Choroid plexus epithelial cell (primary cell): ENCODE results near the gene SPOCK1.

ENCODE experiments used
- DNase-seq: peaks from one replicate; pipeline ENCODE4 v3.0.0-alpha.2; 2010; ENCODE audit warnings: low read depth
- H3K4me3 ChIP-seq: 2 replicates; pipeline ENCODE4 v1.5.1; 2011; ENCODE audit warnings: low read depth, mild to moderate bottlenecking, control low read depth, low read length, moderate library complexity
- TF ChIP-seq, protein P1 (sequence below): conservative IDR thresholded peaks from 2 replicates; pipeline ENCODE4 v1.5.1; 2011; ENCODE audit warnings: low read depth, mild to moderate bottlenecking, control low read depth, inconsistent platforms, low read length, moderate library complexity

Gene SPOCK1

DNA sequence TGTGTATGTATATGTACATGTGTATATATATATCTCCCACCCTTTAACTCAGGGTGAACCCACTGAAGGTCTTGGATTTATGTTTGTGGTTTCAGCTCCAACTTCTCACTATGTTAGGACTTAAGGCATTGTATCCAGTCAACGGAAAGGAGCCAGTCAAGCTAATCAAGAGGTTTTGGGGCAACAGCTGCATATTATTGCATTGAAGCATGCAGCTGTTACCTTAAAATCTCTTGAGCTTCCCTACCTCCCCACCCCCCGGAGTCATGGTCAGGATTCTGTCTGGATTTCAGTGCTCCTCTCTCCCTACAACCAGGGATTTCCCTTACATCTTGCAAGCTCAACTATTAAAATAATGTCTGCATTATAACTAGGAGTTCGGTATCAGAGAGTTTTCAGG lies 399.5 kb downstream of the SPOCK1 start:
- no peak for DNase-seq
- TF ChIP-seq, protein P1, sequence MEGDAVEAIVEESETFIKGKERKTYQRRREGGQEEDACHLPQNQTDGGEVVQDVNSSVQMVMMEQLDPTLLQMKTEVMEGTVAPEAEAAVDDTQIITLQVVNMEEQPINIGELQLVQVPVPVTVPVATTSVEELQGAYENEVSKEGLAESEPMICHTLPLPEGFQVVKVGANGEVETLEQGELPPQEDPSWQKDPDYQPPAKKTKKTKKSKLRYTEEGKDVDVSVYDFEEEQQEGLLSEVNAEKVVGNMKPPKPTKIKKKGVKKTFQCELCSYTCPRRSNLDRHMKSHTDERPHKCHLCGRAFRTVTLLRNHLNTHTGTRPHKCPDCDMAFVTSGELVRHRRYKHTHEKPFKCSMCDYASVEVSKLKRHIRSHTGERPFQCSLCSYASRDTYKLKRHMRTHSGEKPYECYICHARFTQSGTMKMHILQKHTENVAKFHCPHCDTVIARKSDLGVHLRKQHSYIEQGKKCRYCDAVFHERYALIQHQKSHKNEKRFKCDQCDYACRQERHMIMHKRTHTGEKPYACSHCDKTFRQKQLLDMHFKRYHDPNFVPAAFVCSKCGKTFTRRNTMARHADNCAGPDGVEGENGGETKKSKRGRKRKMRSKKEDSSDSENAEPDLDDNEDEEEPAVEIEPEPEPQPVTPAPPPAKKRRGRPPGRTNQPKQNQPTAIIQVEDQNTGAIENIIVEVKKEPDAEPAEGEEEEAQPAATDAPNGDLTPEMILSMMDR, result no peak
- no peak overlapping the region for H3K4me3 ChIP-seq

DNA sequence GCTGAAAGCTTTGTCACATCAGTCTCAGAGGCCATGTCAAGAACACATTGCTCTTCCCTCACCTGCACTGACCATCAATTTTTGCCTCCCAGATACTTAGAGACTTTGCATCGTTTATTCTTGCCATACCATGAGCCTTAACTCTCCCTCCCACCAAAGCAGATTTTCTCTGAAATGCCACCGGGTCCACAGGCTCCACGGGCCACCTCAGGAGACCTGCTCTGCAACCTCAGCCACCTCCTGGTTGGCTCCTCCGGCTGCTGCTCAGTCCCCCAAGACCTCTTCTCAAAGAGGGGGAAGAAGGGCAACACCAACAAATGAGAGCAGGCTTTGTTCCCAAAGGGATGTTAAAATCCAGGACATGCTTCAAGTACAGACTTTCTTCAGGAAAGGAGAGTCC lies 400.5 kb downstream of the SPOCK1 start:
- TF ChIP-seq, protein P1, result no peak
- DNase-seq, result no peak
- no peak overlapping the region for H3K4me3 ChIP-seq

DNA sequence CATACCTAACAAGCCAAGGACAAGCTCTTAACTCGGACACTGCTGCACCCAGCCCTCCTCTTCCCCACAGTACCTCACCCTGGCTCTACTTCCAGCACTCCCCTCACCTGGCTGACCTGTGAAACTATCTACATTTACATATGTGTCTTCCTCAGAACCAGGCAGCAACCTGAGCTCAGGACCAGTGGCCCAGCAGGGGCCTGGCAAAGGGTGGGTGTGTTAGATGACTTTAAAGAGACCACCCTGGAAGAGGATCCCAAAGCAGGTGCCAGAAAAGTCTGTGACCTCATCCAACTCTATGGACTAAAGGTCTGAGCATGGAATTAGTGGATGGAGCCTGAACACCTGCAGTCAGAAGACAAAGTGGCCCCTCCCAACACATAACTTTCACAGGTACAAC lies 400.9 kb downstream of the SPOCK1 start:
- TF ChIP-seq, protein P1, result no peak
- H3K4me3 ChIP-seq, result no peak overlapping the region
- DNase-seq, result no peak

DNA sequence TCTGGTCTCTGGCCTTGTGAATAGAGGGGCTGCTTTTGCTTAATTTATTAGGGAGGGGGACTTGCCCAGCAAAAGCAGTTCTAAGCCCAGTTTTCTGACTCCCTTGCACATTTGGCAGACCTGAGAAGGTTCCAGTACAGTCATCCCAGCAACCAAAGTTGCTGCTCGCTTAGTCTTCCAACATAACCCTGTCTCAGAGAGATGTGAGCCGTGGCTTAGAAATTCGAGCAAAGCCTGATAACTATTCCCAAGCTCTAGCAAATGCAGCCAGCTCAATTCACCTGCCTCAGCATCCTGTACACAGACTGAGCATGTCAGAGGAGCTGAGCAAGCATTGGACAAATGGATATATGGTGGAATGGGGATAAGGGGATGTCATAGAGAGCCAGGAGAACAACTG lies 401.9 kb downstream of the SPOCK1 start:
- no peak overlapping the region for H3K4me3 ChIP-seq
- TF ChIP-seq, protein P1, result no peak
- no peak for DNase-seq

DNA sequence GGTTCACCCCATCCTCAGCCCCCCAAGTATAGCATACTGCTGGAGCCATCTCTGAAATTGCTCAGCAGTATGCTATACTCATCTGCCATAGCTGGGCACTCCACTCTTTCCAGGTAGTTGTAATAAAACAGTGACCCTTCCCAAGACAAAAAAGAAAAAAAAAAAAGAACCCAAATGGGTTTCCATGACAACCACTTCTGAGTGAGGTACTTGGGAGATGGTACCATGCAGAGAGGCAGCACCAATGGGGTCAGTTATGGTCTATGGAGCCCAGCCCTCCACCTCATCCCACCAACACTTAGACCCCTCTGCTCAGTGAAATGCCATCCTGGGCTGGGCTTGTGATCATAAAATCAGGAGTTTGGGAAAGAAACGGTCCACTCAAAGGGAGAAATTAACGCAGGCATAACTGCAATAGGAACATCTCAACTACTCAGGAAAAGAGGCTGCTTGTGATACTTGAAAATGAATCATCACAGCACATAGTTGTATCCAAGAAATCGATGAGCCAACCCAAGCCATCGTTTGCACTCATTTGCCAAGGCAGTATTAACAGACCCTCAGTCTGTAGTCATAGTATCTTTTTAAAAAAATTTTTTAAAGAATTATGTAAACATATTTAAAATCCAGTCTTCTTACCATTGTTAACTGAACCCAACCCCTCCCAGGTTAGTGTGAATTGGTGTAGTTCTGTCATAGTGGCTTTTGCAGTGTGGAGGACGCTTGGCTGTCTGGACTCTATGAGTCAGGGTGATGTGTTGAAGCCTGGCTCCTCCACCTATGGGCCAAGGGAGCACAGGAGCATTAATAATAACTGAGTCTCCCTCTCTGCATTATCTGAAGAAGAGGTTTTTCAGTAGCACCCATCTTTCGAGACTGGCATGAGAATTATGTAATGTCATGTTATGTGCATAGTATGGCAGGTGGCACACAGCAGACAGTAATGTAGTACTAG lies 402.7 kb downstream of the SPOCK1 start:
- DNase-seq, result no peak
- TF ChIP-seq, protein P1, result no peak

DNA sequence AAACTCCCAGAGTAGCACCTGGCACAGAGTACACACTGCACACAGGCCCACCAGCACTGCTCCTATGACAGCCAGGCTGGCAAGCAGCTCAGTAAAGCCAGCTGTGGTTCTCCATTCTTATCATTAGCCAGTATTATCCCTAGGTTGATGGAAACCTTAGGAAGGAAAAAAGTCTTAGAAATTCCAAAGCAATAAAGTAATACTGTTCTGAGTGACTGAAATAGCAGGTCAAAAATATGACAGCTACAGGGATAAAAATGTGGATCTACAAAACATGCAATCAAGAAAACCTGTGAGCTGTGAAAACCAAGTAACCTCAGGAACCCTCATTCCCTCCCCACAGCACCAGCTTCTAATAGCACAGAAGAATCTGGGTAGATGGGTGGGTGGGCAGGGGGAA lies 403.5 kb downstream of the SPOCK1 start:
- H3K4me3 ChIP-seq, result no peak overlapping the region
- DNase-seq, result no peak
- TF ChIP-seq, protein P1, result no peak

More for the DNA sequence above, 402.7 kb downstream of the SPOCK1 start:
- H3K4me3 ChIP-seq, result no peak overlapping the region

DNA sequence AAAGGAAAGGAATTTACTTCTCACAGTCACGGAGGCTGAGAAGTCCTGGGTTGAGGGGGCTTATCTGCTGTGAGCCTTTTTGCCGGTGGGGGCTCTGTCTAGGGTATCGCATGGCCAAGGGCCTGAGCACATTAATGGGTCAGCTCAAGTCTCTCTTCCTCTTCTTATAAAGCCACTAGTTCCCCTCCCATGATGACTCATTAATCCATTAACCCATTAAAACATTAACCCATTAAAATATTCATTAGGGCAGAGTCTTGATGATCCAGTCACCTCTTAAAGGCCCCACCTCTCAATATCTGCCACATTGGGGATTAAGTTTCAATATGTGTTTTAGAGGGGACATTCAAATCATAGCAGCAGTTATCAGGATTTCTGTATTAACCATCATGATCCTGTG lies 406.3 kb downstream of the SPOCK1 start:
- TF ChIP-seq, protein P1, result no peak
- H3K4me3 ChIP-seq, result no peak overlapping the region
- no peak for DNase-seq
